Peyer's patch (tissue), 4 donors: Measurements from ENCODE around the gene TMEM97. TPM values are rescaled to one million over a fixed set of nuclear protein-coding genes. Genes with fewer than 3 reads are reported as not detected.
A peak's percentile ranks its signal among the peaks of the same experiment; 100 is the strongest.

ENCODE experiments used
- DNase-seq, 3 donors: peaks; one replicate each; pipeline ENCODE4 v3.0.0-alpha.2; 2017 to 2019
- H3K27ac ChIP-seq, 4 donors: fragments of 200-600 bp; sonication (generic); one replicate each; pipeline ENCODE4 v1.5.1; 2016 to 2019
- H3K27me3 ChIP-seq, 2 donors: fragments of 200-600 bp; sonication (generic); one replicate each; pipeline ENCODE4 v1.5.1; 2019
- H3K36me3 ChIP-seq, 3 donors: fragments of 200-600 bp; sonication (generic); one replicate each; pipeline ENCODE4 v1.5.1; 2016 to 2019
- H3K4me1 ChIP-seq, 4 donors: fragments of 200-600 bp; sonication (generic); one replicate each; pipeline ENCODE4 v1.5.1; 2016 to 2019
- H3K4me3 ChIP-seq, 4 donors: fragments of 200-600 bp; sonication (generic); 1 replicate in 3 of 4; 2 replicates in 1 of 4; pipeline ENCODE4 v1.5.1; 2016 to 2019; ENCODE audit warnings: mild to moderate bottlenecking in 1 of 4
- H3K9me3 ChIP-seq, 4 donors: fragments of 200-600 bp; sonication (generic); one replicate each; pipeline ENCODE4 v1.5.1; 2016 to 2019; ENCODE audit warnings: mild to moderate bottlenecking in 1 of 4
- POLR2A ChIP-seq, 2 donors: fragments of 450-650 bp; IDR thresholded peaks; one replicate each; pipeline ENCODE4 v1.5.1; 2017; ENCODE audit warnings: antibody characterized with exemption in 2 of 2, mild to moderate bottlenecking in 2 of 2, moderate library complexity in 2 of 2
- total RNA-seq, 4 donors: library from RNA; depleted of rRNA; stranded (reverse); fragments of >200 nt; gene quantifications; one replicate each; pipeline ENCODE4 v1.1.0, GENCODE V29; 2016
- TF ChIP-seq, protein P1 (sequence below), 6 experiments: fragments of 450-650 bp in 4 of 6; fragments of 200-600 bp in 2 of 6; sonication (generic) in 1 of 6; IDR thresholded peaks; one replicate each; pipeline ENCODE4 v1.5.1; 2017 to 2019; ENCODE audit warnings: antibody characterized with exemption in 6 of 6, mild to moderate bottlenecking in 3 of 6, moderate library complexity in 1 of 6

TMEM97 gene
- total RNA-seq, 4 donors from 2014 or later = 7.7 to 8.9 (median 8.1) TPM

DNA sequence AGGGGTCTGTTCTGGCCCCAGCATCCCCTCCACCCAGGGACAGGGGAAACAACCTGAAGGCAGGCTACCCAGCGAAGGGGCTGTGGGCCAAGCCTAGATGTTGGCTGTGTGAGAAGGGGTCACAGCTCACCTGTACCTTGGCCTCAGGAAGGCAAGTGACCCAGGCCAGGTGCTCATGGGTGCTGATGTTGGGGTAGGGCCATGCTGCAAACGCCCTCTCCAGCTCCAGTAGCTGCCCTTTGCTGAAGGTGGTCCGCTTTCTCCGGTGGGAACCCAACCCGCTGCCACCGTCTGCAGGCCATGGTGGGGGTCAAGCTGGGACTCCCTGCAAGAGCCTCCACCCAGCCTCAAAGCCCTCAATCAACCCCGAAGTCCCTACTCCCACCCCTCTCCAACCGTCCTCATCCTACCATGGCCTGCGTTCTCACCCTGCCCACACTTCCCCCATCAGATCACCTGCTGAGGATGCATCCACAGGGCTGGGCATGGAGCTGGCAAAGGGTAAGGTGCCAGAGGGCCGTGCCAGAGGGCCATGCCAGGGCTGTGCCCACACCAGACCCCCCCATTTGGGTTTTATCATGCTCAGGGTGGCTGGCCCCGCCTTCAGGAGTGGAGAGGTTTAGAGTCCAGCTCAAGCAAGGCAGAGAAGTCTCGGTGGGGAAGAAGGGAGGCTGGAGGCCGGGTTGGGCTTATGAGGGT lies 45.8 kb downstream of the TMEM97 start, which contains the start of gene SEBOX:
Gene SEBOX, minus strand, starts transcription at position 535 of the 699 bp plus-strand sequence. Its CDS starts 48 bp downstream, at position 487.
- peaks cover 0 to 47% (median 10%) of the 10 kb centered on the region in 3 donors for H3K36me3 ChIP-seq

DNA sequence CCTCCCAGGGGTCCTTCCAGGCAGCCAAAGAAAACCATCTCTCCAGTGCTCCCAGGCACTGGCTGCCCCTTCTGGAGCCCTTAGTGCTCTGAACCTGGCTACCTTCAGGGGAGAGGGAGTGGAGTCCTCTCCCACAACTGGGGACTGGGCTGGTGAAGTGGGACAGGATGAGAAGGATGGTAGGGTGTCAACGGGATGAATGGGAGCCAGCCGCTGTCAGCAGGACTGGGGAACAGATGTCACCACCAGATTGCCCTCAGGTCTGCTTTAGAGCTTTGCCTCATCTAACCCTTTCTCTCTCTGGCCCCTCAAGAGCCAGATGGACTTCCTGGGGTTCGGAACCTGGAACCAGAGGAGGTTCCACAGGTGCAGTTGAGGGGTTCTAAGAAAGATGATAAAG lies 46.5 kb downstream of the TMEM97 start:
- H3K27me3 ChIP-seq = no peaks in the 10 kb centered on the region
- no peak overlapping the region for H3K27ac ChIP-seq
- peaks cover 0 to 6% (median 0%) of the 10 kb centered on the region in 4 donors for H3K4me1 ChIP-seq
- peaks cover 0 to 40% (median 5%) of the 10 kb centered on the region in 3 donors for H3K36me3 ChIP-seq
- TF ChIP-seq, protein P1, sequence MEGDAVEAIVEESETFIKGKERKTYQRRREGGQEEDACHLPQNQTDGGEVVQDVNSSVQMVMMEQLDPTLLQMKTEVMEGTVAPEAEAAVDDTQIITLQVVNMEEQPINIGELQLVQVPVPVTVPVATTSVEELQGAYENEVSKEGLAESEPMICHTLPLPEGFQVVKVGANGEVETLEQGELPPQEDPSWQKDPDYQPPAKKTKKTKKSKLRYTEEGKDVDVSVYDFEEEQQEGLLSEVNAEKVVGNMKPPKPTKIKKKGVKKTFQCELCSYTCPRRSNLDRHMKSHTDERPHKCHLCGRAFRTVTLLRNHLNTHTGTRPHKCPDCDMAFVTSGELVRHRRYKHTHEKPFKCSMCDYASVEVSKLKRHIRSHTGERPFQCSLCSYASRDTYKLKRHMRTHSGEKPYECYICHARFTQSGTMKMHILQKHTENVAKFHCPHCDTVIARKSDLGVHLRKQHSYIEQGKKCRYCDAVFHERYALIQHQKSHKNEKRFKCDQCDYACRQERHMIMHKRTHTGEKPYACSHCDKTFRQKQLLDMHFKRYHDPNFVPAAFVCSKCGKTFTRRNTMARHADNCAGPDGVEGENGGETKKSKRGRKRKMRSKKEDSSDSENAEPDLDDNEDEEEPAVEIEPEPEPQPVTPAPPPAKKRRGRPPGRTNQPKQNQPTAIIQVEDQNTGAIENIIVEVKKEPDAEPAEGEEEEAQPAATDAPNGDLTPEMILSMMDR (IDR thresholded peaks at IDR 0.05) = no peak
- TF ChIP-seq POLR2A (IDR thresholded peaks at IDR 0.05) = no peak
- no peak overlapping the region for H3K4me3 ChIP-seq
- no peaks in the 10 kb centered on the region for H3K9me3 ChIP-seq
- no peak for DNase-seq

More for the DNA sequence above, 45.8 kb downstream of the TMEM97 start, which contains the start of gene SEBOX:
- peak in 1 of 3 donors; percentile 37 for DNase-seq
- TF ChIP-seq POLR2A (IDR thresholded peaks at IDR 0.05) = no peak
- TF ChIP-seq, protein P1 (IDR thresholded peaks at IDR 0.05) = no peak
- H3K4me1 ChIP-seq = no peaks in the 10 kb centered on the region
- H3K9me3 ChIP-seq = no peaks in the 10 kb centered on the region
- no peaks in the 10 kb centered on the region for H3K27me3 ChIP-seq
- H3K27ac ChIP-seq = no peak within 1 kb of the TSS
- no peak within 1 kb of the TSS for H3K4me3 ChIP-seq

DNA sequence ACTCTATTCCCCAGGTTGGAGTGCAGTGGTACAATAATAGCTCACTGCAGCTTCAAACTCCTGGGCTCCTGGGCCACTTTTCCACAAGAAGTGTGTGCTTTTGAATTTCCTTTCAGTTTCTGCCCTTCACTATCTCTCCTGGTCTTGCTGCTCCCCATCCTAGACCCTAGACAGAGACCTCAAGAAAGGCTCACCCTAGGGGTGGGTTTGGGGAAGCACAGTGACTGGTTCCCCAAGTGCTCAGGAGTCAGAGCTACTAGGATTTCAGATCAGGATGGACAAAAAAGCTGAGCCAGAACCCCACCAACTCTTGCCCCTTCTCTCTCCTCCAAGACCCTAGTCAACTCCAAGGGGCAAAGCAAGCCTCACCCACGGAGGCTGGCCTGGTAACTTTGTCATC lies 47.6 kb downstream of the TMEM97 start:
- no peak for TF ChIP-seq POLR2A (IDR thresholded peaks at IDR 0.05)
- Histone ChIP-seq H3K36me3 (peaks cover 0 to 29% (median 0%) of the 10 kb centered on the region in 3 donors), H3K27me3 (no peaks in the 10 kb centered on the region), H3K4me1 (peaks cover 0 to 17% (median 0%) of the 10 kb centered on the region in 4 donors), H3K4me3 (no peak overlapping the region), H3K27ac (no peak overlapping the region), H3K9me3 (no peaks in the 10 kb centered on the region)
- DNase-seq = peak in 1 of 3 donors; percentile 25

DNA sequence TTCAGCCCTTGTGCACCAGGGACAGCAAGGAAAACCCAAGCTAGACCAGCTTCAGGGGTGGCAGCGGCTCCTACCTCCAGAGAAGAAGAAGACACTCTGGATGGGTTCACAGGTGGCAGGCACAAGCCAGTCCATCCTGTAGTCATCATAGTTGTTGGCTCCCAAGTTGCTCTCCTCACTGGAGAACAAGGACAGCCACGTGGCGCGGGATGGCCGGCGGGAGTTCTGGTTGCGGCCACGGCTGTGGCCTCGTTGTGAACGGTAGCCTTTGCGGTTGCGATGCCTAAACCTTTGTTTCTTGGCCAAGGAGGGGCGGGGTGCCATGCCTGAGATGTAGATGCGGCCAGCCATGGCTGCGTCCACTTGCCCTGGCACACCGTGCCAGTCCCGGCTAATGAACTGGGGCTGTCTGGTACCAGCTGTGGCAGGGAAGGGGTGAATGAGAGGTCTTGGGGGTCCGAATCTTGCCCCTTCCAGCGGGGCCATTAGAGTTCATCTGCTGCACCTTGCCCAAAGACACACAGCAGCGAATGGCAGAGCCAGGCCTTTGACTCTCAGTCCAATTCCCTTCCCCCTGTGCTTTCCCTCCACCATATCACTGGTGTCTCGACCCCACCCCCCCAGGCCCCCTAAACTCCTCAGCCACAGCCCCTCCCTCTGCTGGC lies 48.8 kb downstream of the TMEM97 start:
- Histone ChIP-seq H3K36me3 (peaks cover 0 to 17% (median 0%) of the 10 kb centered on the region in 3 donors), H3K27ac (no peak overlapping the region), H3K4me3 (no peak overlapping the region), H3K27me3 (no peaks in the 10 kb centered on the region), H3K9me3 (no peaks in the 10 kb centered on the region), H3K4me1 (peaks cover 0 to 28% (median 3%) of the 10 kb centered on the region in 4 donors)
- peak in 1 of 3 donors; percentile 36 for DNase-seq
- TF ChIP-seq POLR2A (IDR thresholded peaks at IDR 0.05) = no peak
- TF ChIP-seq, protein P1 (IDR thresholded peaks at IDR 0.05) = no peak

DNA sequence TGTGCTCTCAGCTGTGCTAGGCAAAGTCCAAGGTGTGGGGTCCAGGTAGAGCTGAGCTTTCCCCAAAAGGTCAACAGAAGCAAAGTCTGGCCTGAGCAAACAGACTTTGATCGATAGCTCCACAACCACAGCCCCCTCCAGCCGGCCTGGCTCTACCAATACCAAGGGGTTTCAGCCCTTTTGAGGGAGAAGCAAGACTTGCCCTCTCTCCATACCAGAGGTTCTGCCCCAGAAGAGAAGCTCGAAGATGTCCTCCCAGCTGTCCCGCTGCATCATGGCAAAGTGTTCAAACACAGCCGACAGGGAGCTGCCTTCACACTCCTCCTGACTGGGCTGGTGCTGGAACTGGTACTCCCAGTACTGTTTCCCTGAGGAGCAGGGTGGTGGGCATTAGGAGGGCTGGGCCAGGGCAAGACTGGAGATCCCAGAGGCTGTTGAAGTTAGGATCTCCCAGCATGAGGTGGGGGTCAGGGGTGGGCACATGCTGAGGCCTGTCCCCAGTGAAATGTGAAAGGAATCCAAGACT lies 49.4 kb downstream of the TMEM97 start:
- Histone ChIP-seq H3K9me3 (no peaks in the 10 kb centered on the region), H3K4me3 (no peak overlapping the region), H3K27me3 (no peaks in the 10 kb centered on the region), H3K36me3 (peaks cover 0 to 11% (median 0%) of the 10 kb centered on the region in 3 donors), H3K27ac (no peak overlapping the region), H3K4me1 (peaks cover 0 to 33% (median 3%) of the 10 kb centered on the region in 4 donors)
- no peak for TF ChIP-seq POLR2A (IDR thresholded peaks at IDR 0.05)
- TF ChIP-seq, protein P1 (IDR thresholded peaks at IDR 0.05) = no peak
- peak in 1 of 3 donors; percentile 35 for DNase-seq
